GM12873 (cell line): Measurements from ENCODE around the gene MEA1.

ENCODE experiments used
- CTCF ChIP-seq: IDR thresholded peaks from 2 replicates; pipeline ENCODE4 v1.5.1; 2012; ENCODE audit warnings: low read depth, mild to moderate bottlenecking, moderate library complexity, low read length, control low read depth; ENCODE audit not compliant: insufficient read depth; ENCODE audit errors: missing control alignments

The MEA1 gene

GRCh38 chr6:43014434-43014909 lies 726 bp upstream of the MEA1 start:
- TF ChIP-seq CTCF = no peak

- no peak for TF ChIP-seq CTCF
These were observed 476 bp downstream of the MEA1 start for GRCh38 chr6:43013097-43013842.

GRCh38 chr6:43012364-43012763 lies 1.4 kb downstream of the MEA1 start:
- no peak for TF ChIP-seq CTCF

GRCh38 chr6:43011207-43011606 lies 2.5 kb downstream of the MEA1 start:
- TF ChIP-seq CTCF = no peak

- TF ChIP-seq CTCF = peak; percentile 64
These were observed 4.6 kb downstream of the MEA1 start for GRCh38 chr6:43009124-43009523.

- no peak for TF ChIP-seq CTCF
These were observed 6.6 kb downstream of the MEA1 start for GRCh38 chr6:43007126-43007525.

GRCh38 chr6:43006251-43006650 lies 7.5 kb downstream of the MEA1 start:
- no peak for TF ChIP-seq CTCF
